Measurements from ENCODE around the gene DPM3.

GRCh38 chr1:155136748-155137147 is 3.6 kb downstream of the DPM3 start:
- no peak for TF ChIP-seq POLR2AphosphoS5 (IDR thresholded peaks at IDR 0.05; ENCODE audit: borderline replicate concordance, low read depth, low read length)
- no peak for TF ChIP-seq EZH2 (IDR thresholded peaks at IDR 0.05)
- TF ChIP-seq FOXP2 (optimal IDR thresholded peaks at IDR 0.05; ENCODE audit: control extremely low read depth, extremely low read length, insufficient read depth), result no peak
